Right forelimb (tissue), 1 donor: Measurements from ENCODE around the gene ENG.
"Not testable (repeated sequence)": the region's sequence is repeated elsewhere in the genome, so short reads cannot be mapped to it uniquely, and the experiment has no call there.

Experiments
- DNase-seq: peaks from one replicate; pipeline ENCODE4 v3.0.0-alpha.2; 2018

ENG gene

DNA sequence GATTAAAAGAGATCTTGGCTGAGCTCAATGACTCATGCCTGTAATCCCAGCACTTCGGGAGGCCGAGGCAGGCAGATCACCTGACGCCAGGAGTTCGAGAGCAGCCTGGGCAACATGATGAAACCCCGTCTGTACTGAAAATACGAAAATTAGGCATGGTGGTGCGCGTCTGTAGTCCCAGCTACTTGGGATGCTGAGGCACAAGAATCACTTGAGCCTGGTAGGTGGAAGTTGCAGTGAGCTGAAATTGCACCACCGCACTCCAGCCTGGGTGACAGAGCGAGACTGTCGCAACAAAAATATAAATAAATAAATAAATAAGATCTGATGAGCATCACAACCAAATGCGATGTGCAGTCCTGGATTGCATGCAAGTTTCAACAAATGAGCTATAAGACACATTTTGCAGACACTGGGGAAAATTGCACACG, 8.7 kb upstream of the ENG start:
- no peak for DNase-seq

DNA sequence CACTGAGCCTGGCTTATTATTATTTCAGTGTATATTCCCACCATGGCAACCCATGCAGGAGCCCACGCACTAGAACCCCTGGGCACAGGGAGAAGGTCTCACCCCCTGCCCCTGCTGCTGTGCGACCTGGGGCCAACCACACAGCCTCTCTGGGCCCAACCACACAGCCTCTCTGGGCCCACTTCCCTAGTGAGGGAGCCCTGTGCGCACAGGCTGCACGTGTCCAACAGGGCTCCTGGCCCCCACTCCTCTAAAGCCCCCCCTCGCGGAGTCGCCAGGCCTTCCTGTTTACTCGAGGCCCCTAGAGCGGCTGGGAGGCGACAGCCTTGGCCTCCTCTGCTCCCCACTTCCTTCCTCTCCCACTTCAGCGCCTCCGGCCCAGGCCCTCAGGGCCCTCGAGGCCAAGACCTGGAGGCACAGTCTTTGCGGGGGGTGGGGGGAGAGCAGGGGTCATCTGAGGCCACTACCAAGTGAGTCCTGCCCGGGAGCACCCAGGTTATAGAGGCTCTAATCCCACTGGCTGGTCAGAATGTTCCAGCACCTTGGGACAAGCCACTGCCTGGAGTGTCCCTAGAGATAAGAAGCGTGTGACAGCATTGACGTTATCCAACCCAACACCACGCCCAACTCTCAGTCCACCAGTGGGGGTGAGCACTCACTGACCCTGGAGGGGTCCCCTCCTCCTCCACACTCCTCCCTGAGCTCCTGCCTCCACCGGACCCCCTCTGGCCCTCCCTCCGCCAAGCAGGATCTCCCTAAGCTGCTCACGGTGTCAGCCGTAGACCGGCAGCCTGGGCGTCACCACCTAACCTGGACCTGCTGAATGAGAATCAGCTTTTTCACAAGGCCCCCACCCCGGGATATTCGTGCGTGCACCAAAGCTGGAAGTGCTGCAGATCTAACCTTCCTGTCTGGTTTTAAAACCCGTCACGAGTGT, 7.9 kb upstream of the ENG start:
- no peak for DNase-seq

DNA sequence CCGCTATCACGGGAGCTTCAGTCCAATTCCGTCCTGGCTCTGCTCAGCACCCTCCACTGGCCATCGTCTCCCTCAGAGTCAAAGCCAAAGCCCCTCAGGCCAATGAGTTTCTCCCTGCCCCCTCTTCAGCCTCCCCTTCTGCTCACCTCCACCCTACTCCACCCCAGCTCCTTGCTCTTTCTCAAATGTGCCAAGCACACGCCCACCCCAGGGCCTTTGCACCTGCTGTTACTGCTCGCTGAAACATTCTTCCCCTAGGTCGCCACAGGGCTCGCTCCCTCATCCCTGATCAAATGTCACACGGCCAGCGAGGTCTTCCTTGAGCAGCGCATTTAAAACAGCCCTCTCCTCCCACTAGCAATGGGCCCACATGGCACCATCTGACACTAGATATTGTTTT, 6.3 kb upstream of the ENG start:
- DNase-seq = no peak

GRCh38 chr9:127860260-127860659, 5.8 kb upstream of the ENG start:
- no peak for DNase-seq

DNA sequence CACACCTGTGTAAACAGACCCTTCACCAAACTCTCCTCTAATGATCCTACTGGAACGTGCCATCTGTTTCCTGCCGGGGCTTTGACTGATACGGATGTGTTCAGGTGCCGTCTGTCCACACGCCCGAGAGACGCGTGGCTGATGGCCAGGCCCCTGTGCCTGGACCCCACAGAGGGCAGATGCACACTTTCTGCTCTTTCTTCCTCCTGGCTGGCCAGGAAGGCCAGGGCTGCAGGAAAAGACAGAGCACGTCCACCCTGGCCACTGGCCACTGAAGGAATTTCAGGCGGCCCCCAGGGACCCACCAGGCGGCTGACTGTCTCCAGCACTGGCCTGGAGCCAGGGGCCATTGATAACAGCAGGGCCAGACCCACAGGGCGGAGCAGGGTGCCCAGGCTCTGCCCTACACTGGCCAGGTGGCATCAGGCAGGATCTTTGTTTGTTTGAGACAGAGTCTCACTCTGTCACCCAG, 3.6 kb upstream of the ENG start:
- DNase-seq = no peak

DNA sequence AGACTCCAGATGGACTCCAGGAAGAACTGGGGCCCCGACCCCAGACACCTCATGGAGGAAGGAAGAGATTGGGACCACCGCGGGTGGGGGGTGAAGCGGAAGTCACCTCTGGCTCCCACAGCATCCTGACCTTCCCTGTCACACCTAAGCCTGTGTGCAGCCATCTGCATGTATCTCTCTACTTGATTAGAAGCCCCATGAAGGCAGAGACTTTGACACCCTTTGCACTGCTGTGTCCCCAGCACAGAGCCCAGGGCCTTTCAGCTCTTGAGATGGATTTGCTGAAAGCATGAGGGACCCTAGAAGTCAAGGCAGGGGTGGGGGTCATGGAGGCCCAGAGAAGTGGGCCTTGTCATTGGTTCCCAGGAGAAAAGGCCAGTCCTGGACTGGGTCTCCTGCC, 2.8 kb upstream of the ENG start:
- no peak for DNase-seq

DNA sequence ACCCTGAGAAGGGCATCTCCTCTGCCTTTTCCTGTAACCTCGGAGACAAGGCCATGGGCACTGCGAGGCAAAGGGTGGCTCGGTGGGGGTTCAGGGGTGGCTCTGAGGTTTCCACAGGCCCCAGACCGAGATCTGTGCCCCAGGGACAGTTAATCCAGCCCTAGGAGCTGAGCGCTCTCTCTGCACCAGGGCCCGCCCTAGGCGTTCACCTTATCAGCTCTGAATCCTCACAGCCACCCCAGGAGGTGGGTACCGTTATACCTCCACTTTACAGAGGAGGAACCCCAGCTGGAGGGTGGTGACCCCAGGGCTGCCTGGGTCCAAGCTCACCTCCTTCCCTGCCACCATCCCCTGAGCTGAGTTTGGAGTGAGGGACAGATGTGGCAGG, 2.3 kb upstream of the ENG start:
- DNase-seq = no peak

- DNase-seq = no peak
Measured at GRCh38 chr9:127856094-127856728, 1.8 kb upstream of the ENG start.

DNA sequence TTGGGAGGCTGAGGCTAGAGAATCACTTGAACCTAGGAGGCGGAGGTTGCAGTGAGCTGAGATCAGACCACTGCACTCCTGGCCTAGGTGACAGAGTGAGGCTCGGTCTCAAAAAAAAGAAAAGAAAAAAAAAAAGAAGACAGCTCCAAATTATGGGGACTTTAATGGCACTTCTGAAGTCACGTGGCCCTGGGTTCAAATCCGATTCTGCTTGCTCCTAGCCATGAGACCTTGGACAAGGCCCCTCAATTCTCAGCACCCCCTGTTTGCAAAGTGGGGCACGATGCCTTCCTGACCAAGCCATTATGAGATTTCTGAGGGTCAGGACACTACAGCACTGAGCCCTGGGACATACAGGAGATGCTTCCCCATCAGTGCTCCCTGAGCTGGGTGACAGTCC, 1.1 kb upstream of the ENG start:
- DNase-seq = no peak

DNA sequence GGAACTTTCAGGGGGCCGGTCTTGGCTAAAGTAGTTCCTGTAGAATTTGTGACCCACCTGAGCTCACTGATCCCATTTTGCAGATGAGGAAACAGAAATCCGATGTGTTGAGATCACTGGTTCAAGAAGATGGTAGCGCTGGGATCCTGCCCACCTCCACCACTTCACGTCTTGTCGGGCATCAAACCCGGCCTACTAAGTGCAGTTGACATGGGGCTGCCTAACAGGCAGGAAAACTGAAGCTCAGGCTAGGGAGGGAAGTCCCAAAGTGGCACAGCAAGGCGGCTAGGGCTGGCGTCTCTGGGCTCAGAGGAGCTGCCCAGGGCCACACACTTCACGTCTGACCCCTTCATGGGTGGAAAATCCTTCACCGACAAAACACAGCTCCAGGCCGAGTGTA, 502 bp upstream of the ENG start:
- DNase-seq = no peak

- no peak for DNase-seq
Measured at GRCh38 chr9:127853312-127854183, 910 bp downstream of the ENG start.

GRCh38 chr9:127852829-127853228, 1.6 kb downstream of the ENG start:
- no peak for DNase-seq

DNA sequence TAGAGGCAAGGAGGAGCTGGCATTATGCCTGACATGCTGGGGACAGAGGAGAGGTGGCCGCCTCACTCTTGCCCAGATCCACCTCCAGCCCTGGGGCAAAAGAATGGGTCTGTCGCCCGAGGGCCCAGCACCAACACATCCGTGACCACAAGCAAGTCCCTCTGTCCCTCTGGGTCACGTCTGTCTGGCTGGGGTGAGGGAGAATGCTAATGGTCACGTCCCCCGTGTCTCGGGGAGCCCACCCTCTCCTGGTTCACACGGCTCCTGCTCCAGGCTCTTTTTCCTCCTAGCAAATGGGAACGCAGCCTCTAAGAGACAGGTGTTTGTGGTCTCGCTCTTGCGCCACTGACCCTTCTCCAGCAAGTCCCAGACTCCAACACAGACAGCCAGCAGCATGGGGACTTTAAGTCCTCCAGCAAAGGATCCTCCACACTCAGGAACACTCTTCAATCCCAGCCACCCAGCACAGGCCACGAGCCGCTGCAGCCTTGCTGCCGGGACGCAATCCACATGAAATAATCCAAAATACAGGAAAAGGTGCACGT, 4.1 kb downstream of the ENG start:
- DNase-seq = no peak

DNA sequence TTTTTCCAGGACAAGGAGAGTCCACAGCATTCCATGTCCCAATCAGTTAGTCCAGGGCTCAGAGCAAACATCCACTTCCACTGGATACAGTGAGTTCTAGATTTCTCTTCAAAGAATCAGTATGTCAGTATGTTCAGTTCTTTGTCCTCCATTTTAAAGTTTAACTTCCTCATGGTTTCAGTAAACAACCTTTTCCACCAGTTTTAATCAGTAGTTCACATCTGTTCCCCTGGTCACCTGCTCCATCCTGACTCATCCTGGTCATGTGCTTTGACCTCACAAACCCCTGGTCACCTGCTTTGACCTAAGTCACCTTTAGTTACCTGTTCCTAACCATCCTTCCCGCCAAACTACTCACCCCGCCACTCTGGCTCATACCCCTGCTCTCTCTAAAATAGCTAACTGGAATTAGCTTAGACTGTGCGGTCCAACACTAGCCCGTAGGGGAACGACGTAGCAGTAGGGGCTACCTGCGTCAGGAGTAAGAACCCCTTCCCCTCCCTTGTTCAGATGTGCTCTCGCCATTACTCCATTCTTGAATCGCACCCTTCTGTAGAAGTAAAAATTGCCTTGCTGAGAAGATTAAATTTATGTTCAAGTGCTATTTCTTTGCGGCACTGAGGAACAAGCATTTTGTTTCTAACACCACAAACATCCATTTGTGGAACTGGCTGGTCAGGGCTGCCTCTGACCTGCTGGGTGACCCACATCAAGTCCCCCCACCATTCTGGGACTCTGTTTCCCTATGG, 5.5 kb downstream of the ENG start:
- DNase-seq = no peak

DNA sequence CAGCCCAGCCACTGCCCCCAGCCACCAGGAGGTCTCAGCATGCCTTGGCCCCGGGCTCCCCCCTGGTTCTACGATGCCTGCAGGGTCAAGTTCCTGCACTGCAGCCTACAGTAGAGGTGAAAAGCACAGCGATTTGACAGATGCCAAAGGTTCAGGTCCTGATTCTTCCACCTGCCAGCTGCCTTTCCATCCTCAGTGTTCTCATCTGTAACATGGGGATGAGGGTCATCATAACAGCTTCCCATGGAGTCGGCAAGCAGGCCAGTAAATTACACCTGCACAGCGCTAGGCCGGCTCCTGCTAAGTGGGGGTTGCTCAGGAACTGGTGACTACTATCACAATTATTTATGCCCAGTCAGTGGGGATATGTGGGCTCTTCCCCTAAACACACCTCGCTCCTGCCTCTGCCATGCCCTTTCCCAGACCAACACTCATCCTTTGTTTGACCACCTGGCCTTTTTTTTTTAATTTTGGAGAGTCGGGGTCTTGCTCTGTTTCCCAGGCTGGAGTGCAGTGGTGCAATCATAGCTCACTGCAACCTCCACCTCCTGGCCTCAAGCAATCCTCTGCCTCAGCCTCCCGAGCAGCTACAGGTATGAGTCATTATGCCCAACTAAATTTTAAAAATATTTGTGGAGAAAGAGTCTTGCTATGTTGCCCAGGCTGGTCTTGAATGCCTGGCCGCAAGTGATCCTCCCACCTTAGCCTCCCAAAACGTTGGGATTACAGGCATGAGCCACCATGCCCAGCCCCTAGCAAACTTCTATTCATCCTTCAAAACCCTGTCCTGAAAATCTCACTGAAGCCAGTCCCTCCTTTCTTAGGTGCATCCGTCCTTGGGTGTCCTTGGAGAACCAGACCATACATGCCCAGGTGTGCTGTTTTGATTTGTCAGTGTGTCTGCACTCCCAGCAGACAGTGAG, 6.4 kb downstream of the ENG start:
- DNase-seq = no peak

- DNase-seq = no peak
Measured at GRCh38 chr9:127847178-127847510, 7.3 kb downstream of the ENG start.

DNA sequence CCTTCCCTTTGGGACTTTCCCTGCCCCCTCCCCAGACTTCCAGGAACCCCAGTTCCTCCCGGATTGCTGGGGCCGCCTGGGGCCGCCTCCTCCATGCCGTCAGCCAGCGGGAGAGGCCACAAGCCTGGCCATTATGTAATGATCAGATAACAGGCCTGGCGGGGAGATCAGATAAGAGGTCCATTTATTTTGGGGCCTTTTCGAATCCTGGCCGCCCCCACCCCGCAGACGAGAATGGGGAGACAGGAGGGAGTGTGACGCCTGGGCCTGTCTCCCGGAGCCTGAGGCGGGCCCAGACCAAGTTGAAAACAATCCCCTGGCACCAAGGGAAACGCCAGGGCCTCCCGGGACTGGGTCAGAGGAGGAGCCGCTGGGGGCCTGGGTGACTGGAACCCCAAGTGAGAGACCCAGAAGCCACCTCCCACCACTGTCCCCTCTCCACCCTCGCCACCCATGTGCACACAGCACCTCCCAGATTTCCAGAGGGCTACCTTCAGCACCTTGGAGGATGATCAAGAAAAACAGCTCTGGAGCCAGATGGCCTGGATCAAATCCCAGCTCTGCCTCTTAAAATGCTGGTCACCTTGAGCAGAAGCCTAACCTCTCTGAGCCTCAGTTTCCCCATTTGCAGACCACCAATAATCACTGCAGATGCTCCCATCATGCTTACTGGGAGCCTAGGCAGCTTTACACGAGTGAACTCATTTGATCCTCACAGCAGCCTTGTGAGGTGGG, 7.8 kb downstream of the ENG start:
- no peak for DNase-seq

GRCh38 chr9:127845619-127846018, 8.8 kb downstream of the ENG start:
- DNase-seq = not testable (repeated sequence)

GRCh38 chr9:127844821-127845359, 9.6 kb downstream of the ENG start:
- DNase-seq = no peak
